Neuronal stem cell (in vitro differentiated cells): ENCODE measurements around the gene TIAM2.
"Not testable (repeated sequence)": the region's sequence is repeated elsewhere in the genome, so short reads cannot be mapped to it uniquely, and the experiment has no call there.

Experiments used
- DNase-seq: peaks from one replicate; pipeline ENCODE4 v3.0.0-alpha.2; 2013; ENCODE audit warnings: low spot score
- H2AFZ ChIP-seq: one replicate; pipeline ENCODE4 v1.6.1; 2013; ENCODE audit warnings: mild to moderate bottlenecking, low read length, inconsistent platforms
- H2AK5ac ChIP-seq: 2 replicates; pipeline ENCODE4 v1.6.1; 2013; ENCODE audit warnings: low read depth, mild to moderate bottlenecking, inconsistent platforms, low read length, moderate library complexity, mixed read lengths
- H2BK120ac ChIP-seq: 2 replicates; pipeline ENCODE4 v1.6.1; 2013; ENCODE audit warnings: low read depth, mild to moderate bottlenecking, inconsistent platforms, low read length, moderate library complexity, mixed read lengths
- H2BK12ac ChIP-seq: one replicate; pipeline ENCODE4 v1.6.1; 2013; ENCODE audit warnings: low read length, inconsistent platforms
- H2BK15ac ChIP-seq: 2 replicates; pipeline ENCODE4 v1.6.1; 2013; ENCODE audit warnings: mild to moderate bottlenecking, low read length, inconsistent platforms, mixed read lengths
- H2BK5ac ChIP-seq: one replicate; pipeline ENCODE4 v1.6.1; 2013; ENCODE audit warnings: inconsistent platforms, mild to moderate bottlenecking, low read length, moderate library complexity
- H3K14ac ChIP-seq: one replicate; pipeline ENCODE4 v1.6.1; 2013; ENCODE audit warnings: low read length, inconsistent platforms
- H3K18ac ChIP-seq: 2 replicates; pipeline ENCODE4 v1.6.1; 2013; ENCODE audit warnings: low read length, inconsistent platforms
- H3K23ac ChIP-seq: 2 replicates; pipeline ENCODE4 v1.6.1; 2013; ENCODE audit warnings: low read depth, mild to moderate bottlenecking, mixed read lengths, low read length, inconsistent platforms; ENCODE audit not compliant: poor library complexity
- H3K27ac ChIP-seq: replicated peaks from 3 replicates; pipeline ENCODE4 v1.5.1; 2013; ENCODE audit warnings: low read length, inconsistent platforms
- H3K27me3 ChIP-seq, 3 experiments: 2 replicates each; pipeline ENCODE4 v1.6.1; 2013; ENCODE audit warnings: low read length in 3 of 3, mild to moderate bottlenecking in 2 of 3, inconsistent platforms in 1 of 3, low read depth in 1 of 3, mixed read lengths in 1 of 3, moderate library complexity in 1 of 3; ENCODE audit not compliant: control insufficient read depth in 3 of 3, insufficient read depth in 3 of 3
- H3K36me3 ChIP-seq, 2 donors: replicated peaks in 1 of 2; 2 replicates each; pipeline ENCODE4 v1.6.1; 2013; ENCODE audit warnings: low read length in 2 of 2; ENCODE audit not compliant: control insufficient read depth in 2 of 2, insufficient read depth in 2 of 2
- H3K4ac ChIP-seq: 2 replicates; pipeline ENCODE4 v1.6.1; 2013; ENCODE audit warnings: inconsistent platforms, mild to moderate bottlenecking, low read length, moderate library complexity
- H3K4me1 ChIP-seq, 2 donors: 1 replicate in 1 of 2; 2 replicates in 1 of 2; pipeline ENCODE4 v1.6.1; 2013; ENCODE audit warnings: low read length in 2 of 2, low read depth in 1 of 2; ENCODE audit not compliant: control insufficient read depth in 2 of 2, insufficient read depth in 1 of 2
- H3K4me2 ChIP-seq: one replicate; pipeline ENCODE4 v1.6.1; 2013; ENCODE audit warnings: mild to moderate bottlenecking, low read length, inconsistent platforms; ENCODE audit not compliant: insufficient read depth, poor library complexity, severe bottlenecking
- H3K4me3 ChIP-seq, 2 donors: 2 replicates each; pipeline ENCODE4 v1.5.1; 2013; ENCODE audit warnings: low read length in 2 of 2, mild to moderate bottlenecking in 2 of 2, inconsistent platforms in 1 of 2, moderate library complexity in 1 of 2
- H3K79me1 ChIP-seq: one replicate; pipeline ENCODE4 v1.6.1; 2013; ENCODE audit warnings: low read depth, mild to moderate bottlenecking, inconsistent platforms, low read length, moderate library complexity
- H3K9ac ChIP-seq: one replicate; pipeline ENCODE4 v1.6.1; 2013; ENCODE audit warnings: mild to moderate bottlenecking, low read depth, low read length, inconsistent platforms; ENCODE audit not compliant: poor library complexity
- H3K9me3 ChIP-seq, 2 donors: replicated peaks in 1 of 2; 2 replicates each; pipeline versions ENCODE3 to v1.6.1; 2013; ENCODE audit warnings: low read length in 2 of 2, mild to moderate bottlenecking in 2 of 2, inconsistent platforms in 1 of 2, low read depth in 1 of 2, mixed read lengths in 1 of 2, moderate library complexity in 1 of 2; ENCODE audit not compliant: control insufficient read depth in 2 of 2, insufficient read depth in 1 of 2
- H4K8ac ChIP-seq: one replicate; pipeline ENCODE4 v1.6.1; 2013; ENCODE audit warnings: low read depth, mild to moderate bottlenecking, inconsistent platforms, low read length, moderate library complexity
- H4K91ac ChIP-seq: one replicate; pipeline ENCODE4 v1.6.1; 2013; ENCODE audit warnings: low read length, low read depth, mild to moderate bottlenecking, inconsistent platforms; ENCODE audit not compliant: poor library complexity
- WGBS, 2 donors: extraction: QIAGEN DNeasy Blood & Tissue Kit; methylation state at CpG; one replicate each; pipeline ENCODE4 v1.1.7; 2013; ENCODE audit warnings: missing lambda C conversion rate in 2 of 2, mixed read lengths in 1 of 2; ENCODE audit not compliant: insufficient read length in 2 of 2, insufficient replicate concordance in 1 of 2; ENCODE audit errors: extremely low coverage in 2 of 2; 5-methylcytosine and 5-hydroxymethylcytosine counted together

TIAM2 gene

GRCh38 chr6:155268088-155268867, 273.2 kb downstream of the TIAM2 start:
- H3K9me3 ChIP-seq, H3K9ac ChIP-seq, H2AFZ ChIP-seq, H3K23ac ChIP-seq, H3K79me1 ChIP-seq, H3K18ac ChIP-seq, H3K4ac ChIP-seq, H2BK12ac ChIP-seq, H2BK5ac ChIP-seq, H2BK15ac ChIP-seq, H2BK120ac ChIP-seq, H3K4me2 ChIP-seq, H2AK5ac ChIP-seq, H3K4me3 ChIP-seq, H4K8ac ChIP-seq, H3K14ac ChIP-seq, H4K91ac ChIP-seq, H3K27me3 ChIP-seq: not testable (repeated sequence)
- peak; percentile 29 for DNase-seq
- H3K27ac ChIP-seq, result peak overlapping the region; percentile 11
- WGBS, 2 donors, result no CpG with 5 or more reads among the region's 5 CpGs
- H3K4me1 ChIP-seq, result peaks cover 13 to 26% of the 10 kb centered on the region in 2 donors
- peaks cover 2 to 27% of the 10 kb centered on the region in 2 donors for H3K36me3 ChIP-seq

GRCh38 chr6:155269765-155270164, 274.6 kb downstream of the TIAM2 start:
- H3K4me2 ChIP-seq, result no peak overlapping the region
- no peaks in the 10 kb centered on the region for H3K27me3 ChIP-seq
- no peak overlapping the region for H2BK12ac ChIP-seq
- peaks cover 15 to 35% of the 10 kb centered on the region in 2 donors for H3K4me1 ChIP-seq
- no CpG with 5 or more reads among the region's 3 CpGs for WGBS, 2 donors
- no peak for DNase-seq
- no peak overlapping the region for H3K23ac ChIP-seq
- H2BK15ac ChIP-seq, result no peak overlapping the region
- H4K8ac ChIP-seq, result no peak overlapping the region
- H3K14ac ChIP-seq, result no peak overlapping the region
- H2BK5ac ChIP-seq, result no peak overlapping the region
- H3K18ac ChIP-seq, result no peak overlapping the region
- no peak overlapping the region for H4K91ac ChIP-seq
- H2AK5ac ChIP-seq, result no peak overlapping the region
- H3K4me3 ChIP-seq, result no peak overlapping the region
- H3K79me1 ChIP-seq, result no peaks in the 10 kb centered on the region
- no peak overlapping the region for H3K27ac ChIP-seq
- peaks cover 2 to 25% of the 10 kb centered on the region in 2 donors for H3K36me3 ChIP-seq
- H3K9ac ChIP-seq, result no peak overlapping the region
- no peak overlapping the region for H3K4ac ChIP-seq
- H2AFZ ChIP-seq, result no peak overlapping the region
- H2BK120ac ChIP-seq, result no peak overlapping the region
- no peaks in the 10 kb centered on the region for H3K9me3 ChIP-seq

GRCh38 chr6:155270561-155271091, 275.5 kb downstream of the TIAM2 start:
- Histone ChIP-seq H3K4me1 (peaks cover 15 to 40% of the 10 kb centered on the region in 2 donors), H3K36me3 (peaks cover under 1 to 25% of the 10 kb centered on the region in 2 donors), H2BK15ac (no peak overlapping the region), H4K91ac (no peak overlapping the region), H3K14ac (no peak overlapping the region), H3K27ac (no peak overlapping the region), H3K9me3 (peaks cover 0 to under 1% of the 10 kb centered on the region in 2 donors), H4K8ac (no peak overlapping the region), H3K18ac (no peak overlapping the region), H2BK12ac (no peak overlapping the region), H3K23ac (no peak overlapping the region), H2BK120ac (no peak overlapping the region), H2AFZ (no peak overlapping the region), H3K4me2 (no peak overlapping the region), H2AK5ac (no peak overlapping the region), H3K4ac (no peak overlapping the region), H3K4me3 (no peak overlapping the region), H3K79me1 (no peaks in the 10 kb centered on the region), H3K27me3 (no peaks in the 10 kb centered on the region), H2BK5ac (no peak overlapping the region), H3K9ac (no peak overlapping the region)
- DNase-seq, result no peak
- no CpG with 5 or more reads among the region's 7 CpGs for WGBS, 2 donors

GRCh38 chr6:155271145-155271544, 276.0 kb downstream of the TIAM2 start:
- H3K36me3 ChIP-seq, result peaks cover 2 to 29% of the 10 kb centered on the region in 2 donors
- no peak overlapping the region for H3K9ac ChIP-seq
- H2AK5ac ChIP-seq, result no peak overlapping the region
- H2AFZ ChIP-seq, result no peak overlapping the region
- DNase-seq, result no peak
- no peak overlapping the region for H3K18ac ChIP-seq
- no peak overlapping the region for H2BK5ac ChIP-seq
- H3K27me3 ChIP-seq, result no peaks in the 10 kb centered on the region
- H3K4me3 ChIP-seq, result no peak overlapping the region
- H4K91ac ChIP-seq, result no peak overlapping the region
- H4K8ac ChIP-seq, result no peak overlapping the region
- no peak overlapping the region for H2BK120ac ChIP-seq
- no peak overlapping the region for H3K4me2 ChIP-seq
- no peak overlapping the region for H2BK12ac ChIP-seq
- H3K23ac ChIP-seq, result no peak overlapping the region
- H3K4ac ChIP-seq, result no peak overlapping the region
- H3K79me1 ChIP-seq, result no peaks in the 10 kb centered on the region
- H3K4me1 ChIP-seq, result peaks cover 19 to 42% of the 10 kb centered on the region in 2 donors
- no peak overlapping the region for H3K14ac ChIP-seq
- H3K9me3 ChIP-seq, result peaks cover 0 to 2% of the 10 kb centered on the region in 2 donors
- H2BK15ac ChIP-seq, result no peak overlapping the region
- H3K27ac ChIP-seq, result no peak overlapping the region
